Tongue (tissue), 2 donors: ENCODE results near the gene NKX1-1. TPM values are rescaled to one million over a fixed set of nuclear protein-coding genes. Genes with fewer than 3 reads are reported as not detected.
"Not testable (repeated sequence)": the region's sequence is repeated elsewhere in the genome, so short reads cannot be mapped to it uniquely, and the experiment has no call there.

Source experiments
- DNase-seq: peaks from one replicate; pipeline ENCODE4 v3.0.0-alpha.2; 2015
- total RNA-seq: library from RNA; depleted of rRNA; stranded (reverse); fragments of >200 nt; gene quantifications from one replicate; pipeline ENCODE4 v1.2.3, GENCODE V29; 2014

NKX1-1 gene
- total RNA-seq = not detected

DNA sequence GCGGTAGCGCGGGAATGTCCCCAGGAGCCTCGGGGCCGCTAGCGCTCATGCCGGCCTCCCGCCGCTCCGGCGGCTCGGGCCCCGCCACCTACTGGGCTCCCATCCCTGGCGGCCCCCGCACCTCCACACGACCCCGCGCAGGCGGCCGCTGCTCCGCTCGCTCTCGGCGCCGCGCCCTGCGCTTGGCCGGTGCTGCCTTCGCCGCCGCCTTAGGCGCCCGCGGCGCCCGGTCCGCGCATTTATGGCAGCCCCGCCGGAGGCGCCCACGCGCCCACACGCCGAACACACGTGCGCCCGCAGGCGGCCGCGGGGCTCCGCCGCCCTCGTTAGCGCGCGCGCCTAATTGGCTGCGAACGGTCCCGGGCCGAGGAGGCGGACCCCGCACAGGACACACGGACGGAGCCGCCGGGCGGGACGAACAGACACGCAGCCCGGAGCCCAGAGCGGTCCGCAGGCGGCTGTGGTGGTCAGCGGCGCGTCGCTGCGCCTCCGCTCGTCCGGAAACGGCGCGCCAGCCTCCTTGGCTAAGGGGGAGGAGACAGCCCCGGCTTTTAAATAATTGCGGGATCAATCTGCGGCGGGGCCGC, at the start of gene NKX1-1:
Gene NKX1-1 (minus strand): TSS at position 49 of the 587 bp plus-strand sequence. CDS start 0 bp downstream, at position 49.
- no peak for DNase-seq

DNA sequence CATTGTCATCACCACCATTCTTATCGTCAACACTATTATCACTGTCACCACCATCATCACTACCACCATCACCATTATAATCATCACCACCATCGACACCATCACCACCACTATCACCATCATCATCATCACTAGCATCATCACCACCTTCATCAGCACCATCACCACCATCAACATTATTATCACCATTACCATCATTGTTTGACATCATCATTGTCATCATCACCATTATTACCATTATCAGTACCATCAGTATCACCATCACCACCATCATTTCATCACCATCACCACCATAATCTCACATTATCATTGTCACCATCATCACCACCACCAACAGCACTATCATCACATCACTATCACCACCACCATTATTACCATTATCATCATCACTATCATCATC, 47.5 kb upstream of the NKX1-1 start:
- no peak for DNase-seq

DNA sequence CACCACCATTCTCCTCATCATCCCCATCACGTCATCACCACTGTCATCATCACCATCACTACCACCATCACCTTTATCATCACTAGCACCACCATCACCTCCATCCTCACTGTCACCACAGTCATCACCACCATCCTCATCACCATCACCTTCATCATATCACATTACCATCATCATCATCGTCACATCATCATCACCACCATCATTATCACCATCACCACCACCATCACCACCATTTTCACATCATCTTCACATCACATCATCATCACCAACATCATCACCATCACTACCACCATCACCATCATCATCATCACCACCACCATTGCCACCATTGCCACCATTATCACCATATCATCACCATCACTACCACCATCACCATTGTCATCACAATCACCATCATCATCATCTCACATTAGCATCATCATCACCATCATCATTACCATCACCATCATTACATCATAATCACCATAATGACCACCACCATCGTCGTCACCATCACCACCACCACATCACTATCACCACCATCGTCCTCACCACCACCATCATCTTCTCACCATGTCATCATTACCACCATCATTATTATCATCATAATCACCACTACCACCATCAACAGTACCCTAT, 46.3 kb upstream of the NKX1-1 start:
- DNase-seq = no peak

DNA sequence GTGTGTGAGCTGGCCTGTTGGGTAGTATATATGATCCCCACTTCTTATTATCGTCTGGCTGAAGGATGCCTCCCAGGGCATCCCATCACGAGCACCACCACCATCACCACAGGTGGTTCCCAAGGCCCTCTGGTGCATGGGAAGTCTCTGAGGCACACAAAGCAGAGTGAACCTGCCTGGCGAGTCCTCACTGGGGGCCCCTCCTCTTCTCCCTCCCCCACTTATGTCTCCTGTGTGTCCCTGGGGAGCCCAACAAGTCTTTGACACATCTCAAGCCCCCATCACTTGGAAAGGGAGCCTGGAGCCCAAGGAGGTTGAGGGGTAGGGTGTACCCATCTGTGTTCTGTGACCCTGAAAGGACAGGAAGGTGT, 45.5 kb upstream of the NKX1-1 start:
- no peak for DNase-seq

DNA sequence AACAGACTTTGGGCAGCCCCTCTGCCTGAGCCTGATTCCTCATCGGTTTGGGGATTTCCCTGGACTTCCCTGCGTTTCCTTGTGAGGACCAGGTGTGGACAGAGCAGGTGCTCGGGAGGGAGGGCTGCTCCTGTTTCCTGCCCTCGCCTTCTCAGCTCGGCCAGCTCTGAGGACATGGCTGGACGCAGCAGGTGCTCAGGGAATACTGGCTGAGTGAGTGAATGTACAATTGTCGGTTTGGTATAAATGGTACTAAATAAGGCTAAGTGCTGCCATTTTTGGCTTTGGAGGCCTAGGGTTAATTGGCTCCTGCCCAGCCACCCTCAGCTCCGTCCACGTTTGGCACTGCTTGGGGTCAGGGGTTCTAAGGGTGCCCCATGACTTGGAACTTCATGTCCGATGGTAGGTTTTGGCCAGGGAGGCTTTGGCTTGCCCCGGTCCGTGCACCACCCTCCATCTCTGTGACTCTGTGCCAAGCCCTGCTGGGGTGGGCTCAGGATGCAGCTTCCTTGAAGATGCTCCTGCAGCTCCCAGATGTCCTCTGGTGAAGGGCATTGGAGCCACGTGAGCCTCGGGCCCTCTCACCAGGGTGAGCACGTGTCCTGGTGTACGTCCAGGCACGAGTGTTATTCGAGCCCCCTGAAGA, 45.0 kb upstream of the NKX1-1 start:
- no peak for DNase-seq

DNA sequence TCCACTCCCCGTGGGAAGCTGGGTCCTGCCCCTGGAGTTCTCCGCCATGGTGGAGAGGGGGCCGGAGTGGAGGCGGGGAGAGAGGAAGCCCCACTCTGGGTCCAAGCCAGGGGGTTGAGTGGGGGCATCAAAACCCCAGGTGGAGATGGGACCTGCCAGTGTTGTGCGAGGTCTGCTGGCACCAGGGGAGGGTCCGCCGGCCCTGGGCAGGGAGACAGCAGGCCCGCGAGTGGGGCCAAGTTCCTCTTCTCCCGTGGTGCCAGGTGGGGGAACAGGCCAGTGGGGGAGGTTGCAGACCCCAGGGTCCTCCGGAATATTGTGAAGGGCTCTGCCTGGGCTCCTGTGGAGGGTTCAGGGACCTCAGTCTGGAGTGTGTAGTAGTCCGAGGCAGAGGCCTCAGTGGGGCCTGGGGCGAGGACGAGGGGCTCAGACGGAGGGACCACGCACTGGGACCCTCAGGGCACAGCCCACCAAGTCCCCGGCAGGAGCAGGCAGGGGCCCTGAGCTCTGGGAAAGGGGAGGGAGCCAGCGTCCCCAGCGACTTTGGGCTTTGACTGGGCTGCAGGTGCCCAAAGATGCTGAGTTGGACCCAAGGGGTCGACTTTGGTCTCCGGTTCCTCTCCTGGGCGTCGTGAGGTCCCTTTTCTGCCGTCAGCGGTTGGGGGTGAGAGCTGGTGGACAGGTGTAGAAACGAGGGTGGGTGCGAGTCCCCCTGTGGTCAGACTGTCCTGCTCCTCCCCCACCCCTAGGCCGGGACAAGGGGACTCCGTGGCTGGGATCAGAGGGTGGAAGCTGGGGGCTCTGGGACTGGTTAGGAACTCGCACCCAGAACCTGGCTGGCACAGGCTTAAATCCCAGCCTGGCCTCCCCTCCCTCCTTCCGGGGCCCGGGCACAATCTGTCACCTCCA, 43.8 kb upstream of the NKX1-1 start:
- DNase-seq = no peak

DNA sequence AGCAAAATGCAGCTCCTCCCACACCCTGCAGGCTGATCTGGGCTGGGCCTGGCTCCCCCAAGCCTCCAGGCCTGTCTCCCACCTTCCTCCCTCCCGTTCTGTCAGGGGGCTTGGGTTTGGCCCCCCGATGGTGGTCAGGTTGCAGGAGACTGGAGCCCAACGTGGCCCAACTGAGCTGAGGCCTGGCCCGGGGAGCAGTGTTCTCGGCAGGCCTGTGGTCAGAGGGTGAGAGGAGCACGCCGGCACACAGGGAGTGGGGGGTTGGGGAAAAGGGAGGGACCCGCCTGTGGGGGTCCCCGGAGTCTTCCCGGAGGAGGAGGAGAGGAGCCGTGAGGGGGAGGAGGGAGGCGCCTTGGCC, 43.2 kb upstream of the NKX1-1 start:
- no peak for DNase-seq

DNA sequence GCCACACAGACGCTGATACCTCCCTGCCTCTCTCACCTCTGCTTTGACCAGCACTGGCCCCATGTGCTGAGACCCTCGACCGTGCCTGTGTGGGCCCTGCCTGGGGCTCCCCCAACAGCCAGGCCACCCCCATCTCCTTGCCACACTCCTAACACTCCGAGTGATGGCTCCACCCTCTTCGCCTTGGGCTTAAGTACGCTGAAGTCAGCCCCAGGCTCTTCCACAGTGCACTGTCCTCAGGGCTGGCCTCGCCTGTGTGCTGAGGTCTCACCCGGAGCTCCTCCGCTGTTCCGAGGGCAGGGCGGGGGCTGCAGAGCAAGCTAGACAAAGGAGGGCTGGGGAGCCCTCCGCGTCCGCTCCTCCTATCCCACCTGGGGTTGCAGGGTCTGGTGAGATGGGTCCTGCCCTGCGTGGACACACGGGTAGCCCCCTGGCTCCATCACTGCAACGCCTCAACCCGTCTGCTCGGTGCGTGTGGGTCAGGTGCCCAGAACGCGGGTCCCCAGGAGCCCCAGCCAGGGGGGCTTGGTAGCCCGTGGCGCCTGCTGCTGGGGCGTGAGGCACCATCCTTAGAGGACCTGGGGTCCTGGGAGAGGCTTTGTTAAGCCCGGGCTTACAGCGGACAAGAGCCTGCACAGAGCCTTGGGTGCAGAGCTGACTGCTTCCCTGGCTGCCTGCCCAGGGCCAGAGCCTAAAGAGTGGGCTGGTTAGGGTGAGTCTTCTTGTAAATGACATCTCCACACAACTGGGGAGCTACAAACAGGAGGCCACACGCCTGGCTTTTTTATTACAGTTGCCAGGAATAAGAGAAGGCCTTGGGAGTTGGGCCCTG, 42.6 kb upstream of the NKX1-1 start:
- DNase-seq = no peak

DNA sequence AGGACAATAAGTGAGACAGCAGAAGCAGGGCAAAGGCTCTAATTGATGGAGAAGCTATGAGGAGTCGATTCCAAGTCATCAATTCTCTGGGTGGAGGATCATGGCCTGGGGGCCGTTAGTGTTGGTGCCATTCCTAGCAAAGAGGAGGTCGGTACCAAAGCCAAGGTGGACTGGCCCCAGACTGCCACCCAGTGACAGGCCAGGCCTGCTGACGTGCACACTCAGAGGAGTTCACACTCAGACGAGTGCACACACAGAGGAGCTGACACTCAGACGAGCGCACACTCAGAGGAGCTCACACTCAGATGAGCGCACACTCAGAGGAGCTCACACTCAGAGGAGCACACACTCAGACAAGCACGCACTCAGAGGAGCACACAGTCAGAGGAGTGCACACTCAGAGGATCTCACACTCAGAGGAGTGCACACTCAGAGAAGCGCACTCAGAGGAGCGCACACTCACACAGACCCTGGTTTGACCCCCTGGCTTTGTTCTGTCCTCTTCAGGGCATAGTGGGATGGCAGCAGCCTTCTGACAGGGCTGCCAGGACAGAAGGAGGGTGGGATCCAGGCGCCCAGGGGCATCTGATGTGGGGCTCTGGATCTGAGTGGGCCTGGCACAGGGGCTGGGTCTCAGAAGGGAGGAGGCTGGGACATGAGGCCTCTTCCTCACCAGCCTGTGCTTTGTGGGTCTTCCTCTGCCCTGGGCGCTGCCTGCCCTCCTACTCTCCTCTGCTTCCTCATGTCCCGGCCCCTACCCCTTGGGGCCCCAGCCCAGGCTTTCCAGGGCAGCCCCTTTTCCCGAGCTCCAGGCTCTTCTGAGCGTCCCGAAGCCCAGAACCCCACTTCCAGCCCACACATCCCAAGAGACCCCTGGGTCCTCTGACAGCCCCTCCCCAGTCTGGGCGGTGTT, 41.7 kb upstream of the NKX1-1 start:
- no peak for DNase-seq

DNA sequence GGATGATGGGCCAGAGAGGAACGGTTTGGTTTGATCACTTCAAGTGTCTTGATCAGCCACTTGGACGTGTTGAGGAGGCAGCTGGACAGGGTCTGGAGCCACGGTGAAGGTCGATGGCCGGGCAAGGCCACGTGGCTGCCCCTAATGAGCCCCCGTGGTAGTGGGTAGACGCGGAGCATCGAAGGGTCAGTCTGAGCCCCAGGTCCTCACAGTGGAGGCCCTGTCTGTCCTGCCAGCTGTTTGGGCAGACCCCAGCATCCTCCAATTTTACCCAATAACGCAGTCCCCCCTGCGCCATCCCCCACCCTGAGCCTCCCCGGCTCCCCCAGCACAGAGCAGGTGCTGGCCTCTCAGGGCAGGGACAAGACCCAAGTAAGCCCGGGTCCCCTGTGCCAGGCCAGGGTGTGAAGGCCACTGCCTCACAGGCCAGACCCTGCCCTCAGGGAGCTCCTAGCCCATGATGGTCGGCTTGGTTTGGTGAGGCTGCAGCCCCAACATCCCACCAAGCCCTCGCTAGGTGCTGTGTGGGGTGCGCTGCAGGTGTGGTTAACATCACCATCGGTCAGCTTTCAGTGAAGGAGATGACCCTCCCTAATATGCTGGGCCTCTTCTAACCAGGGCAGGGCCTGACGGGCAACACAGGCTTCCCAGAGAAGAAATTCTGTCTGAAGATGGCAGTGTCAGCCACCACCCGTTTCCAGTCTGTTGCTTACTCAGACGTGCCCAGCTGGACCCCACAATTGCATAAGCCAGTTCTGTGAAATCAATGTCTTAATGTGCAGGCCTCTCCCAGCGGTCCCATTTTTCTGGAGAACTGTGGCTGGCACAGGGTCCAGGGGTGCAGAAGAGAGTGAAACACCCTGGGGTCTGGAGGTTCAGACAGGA, 40.5 kb upstream of the NKX1-1 start:
- no peak for DNase-seq

DNA sequence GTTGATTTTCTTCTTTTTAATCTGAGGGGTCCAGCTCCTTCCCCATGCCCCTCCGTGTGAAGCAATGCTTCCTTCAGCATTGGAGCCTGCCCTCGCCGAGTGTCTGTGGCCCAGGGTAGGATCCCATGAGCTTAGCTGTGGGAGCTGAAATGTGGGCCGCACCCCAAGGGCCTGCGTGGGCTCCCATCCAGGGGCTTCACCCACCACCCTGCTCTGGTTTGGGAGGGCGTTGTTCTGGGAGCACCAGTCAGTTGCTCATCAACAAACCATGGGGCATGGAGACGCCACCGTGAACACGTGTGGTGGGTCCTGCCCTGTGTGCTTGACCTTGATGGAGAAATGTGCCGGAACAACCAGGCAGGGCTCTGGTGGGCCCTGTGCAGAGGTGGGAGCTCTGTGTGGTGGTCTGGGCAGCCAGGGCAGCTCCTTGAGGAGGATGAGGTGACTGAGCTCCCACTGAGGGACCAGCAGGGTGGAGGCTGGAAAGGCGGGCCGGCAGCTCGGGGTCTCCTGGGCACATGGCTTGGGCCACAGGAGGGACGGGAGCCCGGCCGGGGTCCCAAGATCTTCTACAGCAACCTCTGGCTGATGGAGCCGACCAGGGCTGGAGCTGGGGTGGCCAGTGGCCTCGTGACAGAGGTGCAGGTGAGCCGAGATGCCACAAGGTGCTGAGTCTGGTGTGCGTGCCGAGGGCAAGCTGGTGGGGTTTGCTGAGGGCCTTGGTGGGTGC, 39.6 kb upstream of the NKX1-1 start:
- no peak for DNase-seq

DNA sequence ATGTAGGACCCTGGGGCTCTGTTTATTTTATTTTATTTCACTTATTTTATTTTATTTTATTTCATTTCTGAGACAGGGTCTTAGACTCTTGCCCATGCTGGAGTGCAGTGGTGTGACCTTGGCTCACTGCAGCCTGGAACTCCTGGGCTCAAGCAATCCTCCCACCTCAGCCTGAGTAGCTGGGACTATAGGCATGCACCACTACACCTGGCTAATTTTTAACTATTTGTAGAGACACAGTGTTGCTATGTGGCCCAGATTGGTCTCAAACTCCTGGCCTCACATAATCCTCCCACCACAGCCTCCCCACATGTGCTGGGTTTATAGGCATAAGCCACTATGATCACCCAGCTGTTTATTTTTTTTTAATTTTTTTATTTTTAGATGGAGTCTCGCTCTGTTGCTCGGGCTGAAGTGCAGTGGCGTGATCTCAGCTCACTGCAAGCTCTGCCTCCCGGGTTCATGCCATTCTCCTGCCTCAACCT, 37.5 kb upstream of the NKX1-1 start:
- DNase-seq = not testable (repeated sequence)

DNA sequence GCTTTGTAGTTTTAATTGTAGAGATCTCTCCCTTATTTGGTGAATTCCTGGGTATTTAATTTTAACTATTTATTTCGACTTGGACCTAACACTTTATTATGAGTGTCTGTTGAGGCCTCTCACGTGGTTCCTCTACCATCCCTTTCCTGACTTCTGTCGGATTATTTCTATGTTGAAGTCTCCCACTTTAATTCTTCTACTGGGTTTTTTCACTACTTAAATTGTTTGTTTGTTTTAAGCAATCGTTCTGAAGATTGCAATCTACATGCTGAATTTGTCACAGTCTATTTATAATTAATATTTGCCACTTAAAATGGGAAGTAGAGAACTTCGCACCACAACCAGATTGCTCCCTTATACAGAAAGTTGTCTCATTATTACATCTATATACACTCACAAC, 20.8 kb upstream of the NKX1-1 start:
- DNase-seq = no peak

DNA sequence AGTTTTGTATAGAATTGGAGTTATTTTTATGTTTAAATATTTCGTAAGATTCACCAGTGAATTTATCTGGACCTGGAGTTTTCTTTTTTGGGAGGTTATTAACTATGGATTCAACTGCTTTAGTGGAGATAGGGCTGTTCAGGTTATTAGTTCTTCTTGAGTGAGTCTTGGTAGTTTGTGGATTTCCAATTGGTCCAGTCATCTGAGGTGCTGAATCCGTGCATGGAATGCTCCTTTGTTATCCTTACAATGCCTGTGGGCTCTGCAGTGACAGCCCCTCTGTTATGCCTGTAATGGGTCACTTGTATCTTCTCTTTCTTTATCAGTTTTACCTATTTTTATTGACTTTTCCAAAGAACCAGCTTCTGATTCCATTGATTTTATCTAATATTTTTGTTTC, 15.4 kb upstream of the NKX1-1 start:
- no peak for DNase-seq

DNA sequence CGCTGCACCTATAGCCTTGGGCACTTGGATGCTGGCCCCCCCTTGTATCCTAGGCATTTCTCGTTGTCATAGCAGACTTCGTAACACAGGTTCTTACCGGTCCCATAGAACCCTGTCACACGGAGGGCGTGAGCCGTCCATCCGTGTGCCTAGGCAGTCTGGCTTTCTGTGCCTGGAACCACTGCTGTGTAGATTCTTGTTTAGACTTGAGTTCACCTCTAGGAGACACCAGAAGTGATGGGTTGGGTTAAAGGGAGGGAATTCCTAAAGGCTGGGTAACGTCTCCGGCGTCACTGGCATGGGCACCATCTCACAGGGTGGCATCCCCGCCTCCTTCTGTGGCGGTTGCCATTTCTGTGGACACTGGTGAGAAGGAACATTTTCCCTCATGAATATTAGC, 13.5 kb upstream of the NKX1-1 start:
- no peak for DNase-seq

DNA sequence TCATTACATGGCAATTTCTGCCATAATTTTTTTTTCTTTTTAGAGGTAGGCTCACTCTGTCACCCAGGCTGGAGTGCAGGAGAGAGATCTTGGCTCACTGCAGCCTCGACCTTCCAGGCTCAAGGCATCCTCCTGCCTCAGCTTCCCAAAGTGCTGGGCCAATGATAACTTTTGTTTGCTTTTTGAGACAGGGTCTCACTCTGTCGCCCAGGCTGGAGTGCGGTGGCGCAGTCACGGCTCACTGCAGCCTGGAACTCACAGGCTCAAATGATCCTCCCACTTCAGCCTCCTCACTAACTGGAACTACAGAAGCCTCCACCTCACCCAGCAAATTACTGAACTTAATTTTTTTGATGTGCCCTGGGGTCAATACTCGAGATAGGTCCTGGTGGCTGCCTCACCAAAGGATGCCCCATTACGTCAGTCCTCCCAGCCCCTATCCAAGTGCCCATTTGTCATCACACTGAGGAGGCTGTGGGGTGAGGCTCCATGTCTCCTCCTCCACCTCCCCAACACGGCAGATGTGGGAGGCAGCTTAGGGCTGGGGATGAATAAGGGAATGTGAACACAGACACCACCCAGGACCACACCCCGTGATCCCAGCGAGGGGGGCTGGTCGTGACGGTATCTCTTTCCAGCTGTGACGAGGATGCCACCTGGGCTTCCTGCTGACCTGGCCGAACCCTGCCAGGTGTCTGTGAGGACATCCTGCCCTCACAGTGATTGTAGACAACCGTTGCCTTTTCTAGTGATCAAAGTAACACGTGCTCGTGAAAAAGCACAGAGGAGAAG, 12.4 kb upstream of the NKX1-1 start:
- DNase-seq = no peak

DNA sequence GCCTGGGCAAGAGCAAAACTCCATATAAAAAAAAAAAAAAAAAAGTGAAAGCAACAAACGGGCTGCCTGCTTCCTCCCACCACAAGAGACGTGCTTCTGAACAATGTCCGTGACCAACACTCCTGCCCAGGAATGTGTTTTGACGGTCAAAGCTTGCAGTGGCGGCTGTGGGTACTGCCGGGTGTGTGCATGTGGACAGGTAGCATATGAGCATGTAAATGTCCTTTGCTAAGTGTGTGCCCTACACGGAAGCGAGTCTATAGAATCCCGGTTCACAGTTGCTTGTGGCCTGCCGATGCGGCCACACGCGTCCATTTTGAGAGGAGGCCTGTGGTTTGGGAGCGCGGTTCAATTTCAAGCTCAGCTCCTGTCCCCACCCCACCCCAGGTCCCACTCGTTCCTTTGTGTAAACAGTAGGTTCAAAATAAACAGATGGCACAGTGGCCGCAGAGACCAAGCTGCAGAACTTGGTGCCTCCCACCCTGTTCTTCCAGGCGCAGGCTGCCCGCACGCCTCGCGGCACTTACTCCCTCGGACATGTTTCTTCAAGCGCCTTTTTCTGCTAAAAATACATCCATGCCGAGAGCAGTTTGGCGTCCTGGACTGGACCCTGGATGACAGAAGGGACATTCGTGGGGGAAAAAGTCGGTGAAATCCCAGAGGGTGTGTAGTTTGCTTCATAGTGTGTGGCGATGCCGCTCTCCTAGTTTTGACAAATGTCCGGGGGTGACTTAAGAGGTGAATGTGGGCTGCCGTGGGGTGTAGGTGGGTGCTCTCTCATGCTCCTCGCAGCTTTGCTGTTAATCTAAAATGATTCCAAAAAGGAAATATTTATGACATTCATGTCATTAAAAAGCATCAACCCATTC, 11.5 kb upstream of the NKX1-1 start:
- no peak for DNase-seq
